A549 treated with GW870086 at 1 μM for 4 hours (cell line): ENCODE data around the gene PRSS1. TPM values are rescaled to one million over a fixed set of nuclear protein-coding genes. Genes with fewer than 3 reads are reported as not detected.

Source experiments
- total RNA-seq: library from RNA; stranded (reverse); fragments of 200-300 nt; extraction: Qiagen RNA extraction; gene quantifications from 5 replicates; pipeline ENCODE4 v1.2.3, GENCODE V29; 2022; ENCODE audit warnings: low read depth

Gene PRSS1
- not detected in 5 replicates for total RNA-seq

DNA sequence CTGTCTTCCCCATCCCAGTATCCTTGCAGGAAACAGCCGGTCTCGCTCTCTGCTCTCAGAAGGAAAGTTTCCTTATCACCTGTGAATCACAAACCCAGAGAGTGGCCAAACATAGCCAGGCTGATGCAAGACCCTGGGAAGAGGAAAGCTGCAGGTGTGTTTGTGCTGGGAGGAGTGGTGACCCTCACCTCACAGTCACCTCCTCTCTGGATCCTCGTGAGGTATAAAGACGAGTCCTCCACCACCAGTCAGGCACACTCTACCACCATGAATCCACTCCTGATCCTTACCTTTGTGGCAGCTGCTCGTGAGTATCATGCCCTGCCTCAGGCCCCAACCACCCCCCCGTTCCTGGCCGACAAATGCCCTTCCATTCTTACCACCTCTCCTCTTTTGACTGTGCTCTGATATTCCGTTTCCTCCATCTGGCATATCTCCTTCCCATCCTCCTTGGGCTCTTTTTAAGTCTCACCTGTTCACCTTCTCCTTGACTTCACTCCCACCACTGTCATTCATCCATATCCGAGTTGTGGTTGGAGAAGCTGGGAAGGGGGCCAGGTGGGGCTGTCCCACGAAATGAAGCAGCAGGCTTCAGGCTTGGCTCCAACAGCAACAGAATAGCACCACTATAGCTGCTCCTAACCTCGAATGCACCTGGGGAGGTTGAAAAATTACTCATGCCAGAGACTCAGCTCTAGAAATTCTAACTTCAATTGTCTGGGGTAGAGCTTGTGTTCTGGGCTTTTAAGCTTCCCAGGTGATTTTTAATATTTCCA, at the start of gene PRSS1:
TSS of gene PRSS1 (plus strand) at position 255 of the 776 bp plus-strand sequence. CDS start at position 268, 13 bp downstream.

DNA sequence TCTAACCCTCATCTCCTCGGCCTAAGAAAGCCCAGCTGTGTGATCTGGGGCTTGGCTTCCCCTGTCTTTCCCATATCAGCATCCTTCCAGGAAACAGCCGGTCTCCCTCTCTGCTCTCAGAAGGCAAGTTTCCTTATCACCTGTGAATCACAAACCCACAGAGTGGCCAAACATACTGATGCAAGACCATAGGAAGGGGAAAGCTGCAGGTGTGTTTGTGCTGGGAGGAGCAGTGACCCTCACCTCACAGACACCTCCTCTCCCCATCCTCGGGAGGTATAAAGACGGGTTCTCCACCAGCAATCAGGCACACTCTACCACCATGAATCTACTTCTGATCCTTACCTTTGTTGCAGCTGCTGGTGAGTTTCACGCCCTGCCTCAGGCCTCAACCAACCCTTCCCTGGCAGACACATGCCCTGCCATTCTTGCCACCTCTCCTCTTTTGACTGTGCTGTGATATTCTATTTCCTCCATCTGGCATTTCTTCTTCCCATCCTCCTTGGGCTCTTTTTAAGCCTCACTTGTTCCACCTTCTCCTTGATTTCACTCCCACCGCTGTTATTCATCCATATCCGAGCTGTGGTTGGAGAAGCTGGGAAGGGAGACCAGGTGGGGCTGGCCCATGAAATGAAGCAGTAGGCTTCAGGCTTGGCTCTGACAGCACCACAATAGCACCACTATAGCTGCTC, 21.5 kb downstream of the PRSS1 start, which contains the start of gene PRSS2:
TSS of gene PRSS2 (plus strand) at position 310 of the 692 bp plus-strand sequence. CDS start at position 323, 13 bp downstream.

Other genes starting within 250 kb of the PRSS1 start
- not detected in 5 replicates for gene PRSS2, start 21.5 kb downstream of the PRSS1 start, total RNA-seq
- 0.35 to 0.98 TPM (median 0.57 TPM) in 5 replicates for gene EPHB6, start 105.6 kb downstream of the PRSS1 start, total RNA-seq
- not detected in 5 replicates for gene TRPV6, start 136.3 kb downstream of the PRSS1 start, total RNA-seq
- not detected in 5 replicates for gene TRPV5, start 184.3 kb downstream of the PRSS1 start, total RNA-seq
- gene LLCFC1, start 190.0 kb downstream of the PRSS1 start, total RNA-seq = not detected in 5 replicates
- not detected in 5 replicates for gene KEL, start 212.9 kb downstream of the PRSS1 start, total RNA-seq